HG03095 (cell line): ENCODE data around the gene PPARG.

Experiments
- ATAC-seq: cut with Tn5 transposase; IDR thresholded peaks from one replicate; pipeline ENCODE4 v1.9.1; 2021; ENCODE audit warnings: moderate library complexity; ENCODE audit not compliant: unreplicated experiment

Gene PPARG

GRCh38 chr3:12405432-12406272 is 116.8 kb downstream of the PPARG start:
- no peak for ATAC-seq

DNA sequence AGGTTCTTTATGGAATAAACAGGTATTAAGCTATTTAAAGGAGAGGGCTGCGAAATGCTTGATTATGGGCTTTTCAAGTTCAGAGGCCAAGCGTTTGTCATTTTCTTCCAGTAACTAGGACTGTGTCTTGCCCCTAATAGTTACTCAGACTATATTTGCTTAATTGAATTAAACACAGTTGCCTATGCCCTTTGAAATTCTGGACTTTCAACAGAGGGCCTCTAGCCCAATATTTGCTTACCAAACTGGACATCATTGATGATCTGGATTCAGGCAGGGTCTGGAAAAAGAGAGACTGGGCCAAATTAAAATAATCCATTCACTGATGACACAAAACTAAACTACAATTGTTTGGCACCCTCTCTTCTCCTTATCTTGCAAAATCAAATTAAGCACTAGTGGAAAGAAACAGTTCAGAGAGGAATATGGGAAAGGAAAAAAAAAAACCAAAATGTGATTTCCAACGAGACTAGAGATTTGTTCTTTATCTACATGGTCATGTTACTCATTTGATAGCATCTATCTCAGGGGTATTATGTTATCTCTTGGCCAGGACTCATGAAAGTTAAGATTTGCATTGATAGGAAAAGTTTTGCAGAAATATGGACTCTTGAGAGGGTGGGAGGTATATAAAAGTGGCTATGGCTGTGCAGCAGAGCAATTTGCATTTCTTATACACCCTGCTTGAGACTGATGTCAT is 120.3 kb downstream of the PPARG start:
- ATAC-seq: no peak

DNA sequence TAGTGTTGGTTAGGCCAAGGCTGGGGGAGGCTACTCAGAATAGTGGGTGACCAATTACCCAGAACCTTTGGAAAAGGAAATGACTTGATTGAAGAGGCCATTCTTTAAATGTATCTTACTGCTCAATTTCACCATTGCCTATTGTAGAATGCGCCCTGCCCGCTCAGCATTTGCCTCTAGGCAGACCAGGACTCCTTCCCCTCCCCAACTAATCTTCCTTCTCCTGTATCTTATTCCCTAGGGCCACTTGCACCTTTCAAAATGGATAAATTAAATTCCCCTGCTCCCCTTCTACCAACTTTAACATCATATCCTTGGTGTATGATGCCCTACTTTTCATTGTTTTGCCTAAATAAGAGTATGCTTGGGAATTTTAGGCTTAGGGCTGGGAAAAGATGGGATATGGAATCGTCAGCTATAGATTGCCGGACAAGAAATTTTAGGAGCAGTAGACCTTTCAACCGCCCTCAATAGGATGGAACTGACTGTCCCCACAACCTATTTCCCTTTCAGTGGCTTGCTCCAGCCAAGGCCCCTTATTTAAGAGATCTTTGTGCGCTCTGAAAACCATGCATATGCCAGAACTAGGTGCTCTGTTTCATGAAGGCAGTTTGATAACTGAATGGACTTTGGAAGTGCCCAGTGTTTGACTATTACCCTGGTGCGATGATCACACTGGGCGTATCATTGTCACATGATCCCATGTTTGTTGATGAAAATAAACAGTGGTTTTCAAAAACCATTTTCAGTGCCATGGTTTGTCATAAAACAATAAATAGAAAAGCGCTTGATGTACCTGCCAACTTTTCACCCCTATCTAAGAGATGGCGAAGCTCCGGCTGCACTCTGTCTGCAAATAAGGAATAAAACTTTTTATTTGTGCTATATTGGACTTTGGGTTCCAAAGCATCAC is 121.1 kb downstream of the PPARG start:
- ATAC-seq: no peak

DNA sequence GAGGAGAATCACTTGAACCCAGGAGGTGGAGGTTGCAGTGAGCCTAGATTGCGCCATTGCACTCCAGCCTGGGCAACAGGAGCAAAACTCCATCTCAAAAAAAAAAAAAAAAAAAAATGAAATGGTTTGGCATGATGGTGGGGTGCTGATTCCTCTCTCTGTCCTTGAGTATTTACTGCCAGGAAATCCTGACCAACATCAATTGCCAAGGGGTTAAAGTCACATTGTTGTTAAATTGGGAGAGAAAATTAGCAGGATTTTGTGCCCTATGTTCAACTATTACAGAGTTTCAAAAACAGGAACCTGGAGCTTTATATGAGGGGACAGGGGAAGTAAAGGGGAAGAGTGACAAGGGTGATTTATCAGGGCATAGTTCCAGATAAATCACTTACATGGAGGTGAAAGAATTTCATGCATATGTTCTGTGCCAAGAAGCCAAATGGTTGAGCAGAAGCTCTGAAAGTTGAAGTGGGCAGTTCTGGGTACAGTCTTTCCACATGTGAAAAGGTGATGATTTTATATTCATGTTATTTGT is 124.9 kb downstream of the PPARG start:
- ATAC-seq: no peak

DNA sequence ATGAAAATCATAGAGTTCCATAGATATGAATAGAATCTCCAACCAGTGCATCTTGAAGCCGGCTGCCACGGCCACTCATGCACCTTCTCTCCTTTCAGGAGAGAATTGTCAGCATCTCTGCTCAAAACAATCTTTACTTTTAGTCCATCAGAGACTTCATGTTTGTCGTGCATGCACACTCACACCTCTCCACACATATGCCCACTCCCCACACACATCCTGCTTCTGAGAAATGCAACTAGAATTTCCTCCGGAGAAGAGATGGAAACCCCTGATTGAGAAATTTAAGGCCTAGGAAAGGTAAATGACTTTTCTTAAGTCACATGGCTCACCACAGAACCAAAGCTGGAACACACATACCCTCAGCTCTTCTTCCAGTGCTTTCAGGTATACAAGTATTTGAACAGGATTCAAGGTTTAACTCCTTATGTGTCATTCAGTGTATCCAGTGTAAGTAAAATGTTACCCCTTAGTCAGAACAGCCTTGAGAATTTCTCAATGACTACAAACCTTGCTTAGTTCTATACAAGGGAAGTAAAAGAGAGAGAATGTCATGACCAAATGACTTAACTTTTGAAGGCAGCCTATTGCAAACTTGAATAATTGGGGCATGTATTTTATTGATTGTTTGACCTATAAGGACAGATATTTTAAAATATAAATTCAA is 126.3 kb downstream of the PPARG start:
- no peak for ATAC-seq

- ATAC-seq: no peak
Observed at GRCh38 chr3:12416731-12417130, 127.9 kb downstream of the PPARG start.

GRCh38 chr3:12420393-12420792 is 131.5 kb downstream of the PPARG start:
- ATAC-seq: no peak

DNA sequence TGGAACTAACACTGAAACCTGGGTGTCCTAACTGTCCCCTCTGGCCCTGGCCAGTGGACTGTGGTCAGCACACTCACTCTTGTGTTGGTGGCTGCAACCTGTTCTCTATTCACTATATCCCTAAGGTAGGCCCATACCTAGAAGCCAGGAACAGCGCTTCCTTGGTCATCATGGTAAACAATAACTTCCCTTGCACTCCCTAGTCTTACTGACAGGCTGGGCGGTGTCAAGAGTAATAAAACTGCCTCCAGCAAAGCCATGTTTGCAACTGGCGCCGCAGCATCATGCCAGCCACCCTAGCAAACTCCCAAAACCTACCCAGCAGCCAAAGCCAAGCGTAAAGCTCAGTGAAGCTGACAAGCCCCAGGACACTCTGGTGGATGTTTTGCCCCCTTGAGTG is 132.3 kb downstream of the PPARG start:
- no peak for ATAC-seq

GRCh38 chr3:12423131-12423530 is 134.3 kb downstream of the PPARG start:
- ATAC-seq: no peak

DNA sequence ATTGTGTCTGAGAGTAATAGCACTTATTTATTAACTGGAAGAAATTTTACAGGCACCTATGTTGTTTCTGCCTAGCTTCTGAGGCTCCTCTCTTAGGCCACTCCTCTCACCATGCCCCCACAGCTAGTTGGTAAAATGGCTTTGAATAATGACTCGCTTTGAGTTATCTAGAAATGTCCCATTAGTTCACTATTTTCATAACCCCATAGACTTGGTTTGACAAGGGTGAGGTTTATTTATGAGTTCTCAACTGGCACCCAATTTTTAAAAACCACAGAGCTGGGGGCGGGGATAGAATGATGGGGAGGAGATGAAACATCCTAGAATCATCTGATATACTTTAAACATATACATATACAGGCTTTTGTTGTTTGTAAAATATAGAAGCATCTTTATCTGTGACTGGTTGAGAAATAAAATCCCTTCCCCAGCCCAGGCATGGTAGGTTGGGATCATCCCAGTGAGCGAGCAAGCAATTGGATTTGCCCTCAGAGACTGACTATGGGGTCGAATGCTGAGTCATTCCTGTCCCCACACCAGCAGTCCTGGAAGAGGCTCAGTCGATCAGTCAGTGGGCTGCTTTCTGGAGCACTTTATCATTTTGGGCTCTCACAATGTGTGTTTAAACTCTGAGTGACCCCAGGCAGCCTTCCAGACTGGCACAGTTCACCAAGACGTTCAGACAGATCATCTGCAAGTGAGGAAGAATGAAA is 135.2 kb downstream of the PPARG start:
- ATAC-seq: no peak

GRCh38 chr3:12424635-12425319 is 135.9 kb downstream of the PPARG start:
- ATAC-seq: no peak

DNA sequence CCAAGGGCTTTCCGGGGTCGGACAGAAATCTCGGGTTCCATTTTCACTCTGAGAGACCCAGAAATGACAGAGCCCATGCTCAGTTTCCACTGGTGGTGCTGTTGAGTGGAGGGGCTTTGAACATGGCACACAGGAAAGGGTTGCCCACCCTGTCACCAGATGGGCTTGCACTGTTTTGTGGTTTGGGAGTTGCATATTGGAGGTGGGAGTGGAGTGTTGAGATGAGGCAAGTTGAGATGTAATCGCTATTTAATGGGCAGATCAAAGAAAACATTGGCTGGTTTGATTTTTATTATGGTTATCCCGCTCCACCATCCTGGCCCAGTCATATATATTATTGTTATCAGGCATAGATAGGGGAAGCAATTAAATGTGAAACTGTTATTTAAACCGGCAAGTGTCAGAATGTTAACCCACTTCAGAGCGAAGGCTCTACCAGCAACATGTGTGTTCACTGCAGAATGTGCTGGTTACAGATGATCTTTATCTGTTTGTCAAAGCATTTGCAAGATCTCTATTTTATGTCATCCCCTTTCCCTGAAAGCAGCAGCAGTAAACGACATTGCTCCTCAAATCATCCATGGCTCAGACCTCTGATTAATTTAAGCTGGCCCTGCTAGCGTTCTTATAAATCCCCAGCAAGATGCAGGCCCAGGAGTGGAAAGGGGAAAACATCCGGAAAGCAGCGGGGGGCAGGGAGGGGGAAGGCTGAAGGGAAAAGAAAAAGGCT is 137.1 kb downstream of the PPARG start:
- ATAC-seq: no peak

GRCh38 chr3:12427551-12427950 is 138.7 kb downstream of the PPARG start:
- ATAC-seq: no peak

GRCh38 chr3:12428126-12428525 is 139.3 kb downstream of the PPARG start:
- ATAC-seq: no peak

DNA sequence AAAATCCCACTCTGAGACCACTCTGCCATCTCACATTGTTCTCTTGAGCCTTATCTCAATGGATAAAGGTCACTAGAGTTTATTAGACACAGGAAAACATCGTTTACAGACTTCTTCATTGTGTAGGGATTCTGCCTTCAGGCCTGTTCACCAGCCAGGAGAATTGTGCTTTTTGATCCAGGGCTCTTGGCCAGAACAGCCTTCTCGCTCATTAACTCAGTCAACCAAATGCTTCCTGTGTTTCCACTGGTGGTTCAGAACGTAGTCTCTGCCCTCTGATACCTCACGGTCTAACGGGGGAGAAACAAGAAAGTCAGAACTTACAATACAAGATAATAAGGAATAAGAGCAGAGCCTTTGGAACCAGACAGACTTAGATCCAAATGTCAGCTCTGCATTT is 141.2 kb downstream of the PPARG start:
- ATAC-seq: no peak

- ATAC-seq: no peak
Observed at GRCh38 chr3:12433823-12434222, 145.0 kb downstream of the PPARG start.

DNA sequence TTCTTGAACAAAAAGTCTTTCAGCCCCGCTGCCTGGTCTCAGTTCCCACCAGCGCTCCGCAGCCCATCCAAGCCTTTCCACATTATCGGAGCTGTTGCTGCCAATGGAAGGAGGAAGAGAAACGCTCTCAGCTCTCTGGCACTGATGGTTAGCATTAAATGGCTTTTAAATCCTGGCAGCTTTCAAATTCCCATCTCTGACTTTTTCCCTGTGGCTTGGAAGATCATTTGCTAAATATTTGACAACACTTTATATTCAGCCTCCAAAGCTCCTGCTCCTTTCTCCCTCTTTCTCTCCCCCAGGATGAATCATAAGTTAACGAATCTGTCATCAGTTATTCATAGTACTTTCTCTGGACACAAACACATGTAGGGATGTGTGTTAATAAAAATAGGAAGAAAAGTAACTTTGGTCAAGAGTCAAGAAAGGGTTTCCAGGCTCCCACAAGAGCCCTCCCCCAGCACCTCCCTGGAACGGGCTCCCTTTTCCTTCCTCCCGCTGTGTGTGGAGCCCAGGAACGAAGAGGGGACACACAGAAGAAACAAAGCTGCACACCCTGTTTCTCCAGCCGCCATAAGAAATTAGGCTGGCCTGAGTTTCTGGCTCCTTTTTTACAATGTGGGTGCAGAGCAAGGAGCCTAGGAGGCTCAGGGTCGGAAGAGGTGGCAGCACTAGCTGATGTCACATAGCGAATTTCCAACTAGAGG is 147.8 kb downstream of the PPARG start:
- ATAC-seq: no peak

DNA sequence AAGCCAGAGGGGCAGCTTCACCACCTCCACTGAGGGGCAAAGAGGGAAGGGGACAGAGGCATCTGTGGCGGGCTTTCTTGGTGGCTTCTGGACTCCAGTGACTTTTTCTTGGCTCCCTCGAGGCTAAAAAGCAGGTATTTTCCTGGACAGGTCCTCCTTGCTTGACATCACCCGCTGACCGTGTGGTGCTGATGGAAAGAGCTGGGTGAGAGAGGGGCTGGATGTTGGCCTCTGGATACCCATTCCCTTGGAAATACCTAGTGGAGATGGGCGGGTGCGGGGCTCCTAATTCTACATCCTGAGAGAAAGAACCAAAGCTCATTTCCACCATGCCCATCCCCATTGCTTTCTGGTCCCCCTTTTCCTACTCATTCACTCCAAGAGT is 148.3 kb downstream of the PPARG start:
- ATAC-seq: no peak
